Activated CD8-positive, alpha-beta memory T cell treated with anti-CD3 and anti-CD28 coated beads for 24 hours (primary cell): Measurements from ENCODE around the gene MYOM3.

Experiments used
- DNase-seq: peaks from one replicate; pipeline ENCODE4 v3.0.0-alpha.2; 2020

MYOM3 gene

GRCh38 chr1:24095140-24095859, 16.6 kb downstream of the MYOM3 start:
- DNase-seq = no peak

GRCh38 chr1:24094554-24094953, 17.4 kb downstream of the MYOM3 start:
- DNase-seq = no peak

- DNase-seq = no peak
Observed at GRCh38 chr1:24093732-24094131, 18.2 kb downstream of the MYOM3 start.

GRCh38 chr1:24092979-24093378, 19.0 kb downstream of the MYOM3 start:
- DNase-seq = no peak

GRCh38 chr1:24091971-24092482, 19.9 kb downstream of the MYOM3 start:
- no peak for DNase-seq

- DNase-seq = no peak
Observed at GRCh38 chr1:24090736-24091135, 21.2 kb downstream of the MYOM3 start.

- DNase-seq = no peak
Observed at GRCh38 chr1:24089743-24090555, 22.0 kb downstream of the MYOM3 start.

GRCh38 chr1:24089027-24089742, 22.8 kb downstream of the MYOM3 start:
- DNase-seq = no peak

- no peak for DNase-seq
Observed at GRCh38 chr1:24086466-24086865, 25.5 kb downstream of the MYOM3 start.

GRCh38 chr1:24085546-24085945, 26.4 kb downstream of the MYOM3 start:
- no peak for DNase-seq

GRCh38 chr1:24085007-24085406, 26.9 kb downstream of the MYOM3 start:
- no peak for DNase-seq

- DNase-seq = no peak
Observed at GRCh38 chr1:24084050-24084449, 27.9 kb downstream of the MYOM3 start.

- DNase-seq = no peak
Observed at GRCh38 chr1:24082372-24082771, 29.6 kb downstream of the MYOM3 start.

- DNase-seq = no peak
Observed at GRCh38 chr1:24081190-24081589, 30.7 kb downstream of the MYOM3 start.

GRCh38 chr1:24080131-24080530, 31.8 kb downstream of the MYOM3 start:
- no peak for DNase-seq

- DNase-seq = no peak
Observed at GRCh38 chr1:24077278-24077978, 34.5 kb downstream of the MYOM3 start.

GRCh38 chr1:24075946-24076345, 36.0 kb downstream of the MYOM3 start:
- DNase-seq = no peak

- no peak for DNase-seq
Observed at GRCh38 chr1:24075590-24075854, 36.4 kb downstream of the MYOM3 start.

GRCh38 chr1:24074817-24075589, 36.9 kb downstream of the MYOM3 start:
- no peak for DNase-seq

- DNase-seq = no peak
Observed at GRCh38 chr1:24074196-24074595, 37.7 kb downstream of the MYOM3 start.

GRCh38 chr1:24071941-24072340, 40.0 kb downstream of the MYOM3 start:
- DNase-seq = no peak

GRCh38 chr1:24070821-24071393, 41.0 kb downstream of the MYOM3 start:
- DNase-seq = peak; percentile 86
